ENCODE data around the gene CCN2.

CCN2 gene

GRCh38 chr6:131946992-131947955, 3.9 kb downstream of the CCN2 start:
- Histone ChIP-seq H2AFZ (ENCODE audit: low read depth, low read length) (no peak overlapping the region), H3K4me3 (ENCODE audit: low read length) (peak overlapping the region; percentile 84), H3K9me3 (ENCODE audit: low read length) (no peaks in the 10 kb centered on the region), H3K36me3 (ENCODE audit: insufficient read depth, low read length) (peaks cover 32% of the 10 kb centered on the region), H3K27me3 (ENCODE audit: insufficient read depth, low read length) (no peaks in the 10 kb centered on the region), H3K4me1 (ENCODE audit: insufficient read depth, low read length) (peaks cover 30% of the 10 kb centered on the region)

DNA sequence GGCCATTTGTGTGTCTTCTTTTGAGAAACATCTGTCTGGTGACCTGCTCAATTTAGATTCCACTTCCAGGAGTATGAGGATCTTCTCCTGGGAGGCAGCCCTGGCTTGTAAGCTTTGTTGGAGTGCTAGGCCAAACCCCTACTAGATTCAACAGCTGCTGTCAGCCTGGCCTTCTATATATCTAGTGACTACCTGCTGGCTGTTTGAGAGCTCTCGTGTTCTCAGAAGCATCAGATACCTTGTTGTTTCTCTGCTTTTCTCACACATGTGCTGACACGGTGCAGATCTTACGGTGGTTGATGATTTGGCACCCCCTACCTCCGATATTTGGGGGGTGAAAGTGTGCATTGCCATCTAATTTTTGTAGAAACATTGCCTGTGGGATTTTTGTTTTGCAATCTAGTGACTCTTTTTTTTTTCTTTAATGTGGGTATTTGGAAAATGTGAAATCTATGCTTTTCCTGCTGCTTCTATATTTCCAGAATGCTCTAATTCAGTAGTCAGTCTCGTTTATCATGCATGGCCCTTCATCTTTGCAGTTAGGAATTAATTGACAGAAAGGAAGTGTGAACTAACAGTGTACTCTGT, 4.7 kb downstream of the CCN2 start:
- no peaks in the 10 kb centered on the region for H3K27me3 ChIP-seq (ENCODE audit: insufficient read depth, low read length)
- H2AFZ ChIP-seq (ENCODE audit: low read depth, low read length) = no peak overlapping the region
- no peak overlapping the region for H3K4me3 ChIP-seq (ENCODE audit: low read length)
- H3K36me3 ChIP-seq (ENCODE audit: insufficient read depth, low read length) = peaks cover 32% of the 10 kb centered on the region
- H3K9me3 ChIP-seq (ENCODE audit: low read length) = no peaks in the 10 kb centered on the region
- H3K4me1 ChIP-seq (ENCODE audit: insufficient read depth, low read length) = peaks cover 23% of the 10 kb centered on the region

DNA sequence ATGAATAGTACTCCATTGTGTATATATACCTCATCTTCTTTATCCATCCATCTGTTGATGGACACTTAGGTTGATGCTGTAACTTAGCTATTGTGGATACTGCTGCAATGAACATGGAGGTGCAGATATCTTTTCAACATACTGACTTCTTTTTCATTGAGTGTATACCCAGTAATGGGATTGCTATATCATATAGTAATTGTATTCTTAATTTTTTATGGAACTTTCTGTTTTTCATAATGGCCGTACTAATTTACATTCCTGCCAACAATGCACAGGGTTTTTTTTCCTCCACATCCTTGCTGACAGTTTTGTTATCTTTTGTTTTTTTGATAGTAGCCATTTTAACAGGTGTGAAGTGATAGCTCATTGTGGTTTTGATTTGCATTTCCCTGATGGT, 5.2 kb downstream of the CCN2 start:
- Histone ChIP-seq H3K36me3 (ENCODE audit: insufficient read depth, low read length) (peaks cover 32% of the 10 kb centered on the region), H3K4me1 (ENCODE audit: insufficient read depth, low read length) (peaks cover 22% of the 10 kb centered on the region), H3K4me3 (ENCODE audit: low read length) (no peak overlapping the region), H2AFZ (ENCODE audit: low read depth, low read length) (no peak overlapping the region), H3K27me3 (ENCODE audit: insufficient read depth, low read length) (no peaks in the 10 kb centered on the region), H3K9me3 (ENCODE audit: low read length) (no peaks in the 10 kb centered on the region)

- no peak overlapping the region for H2AFZ ChIP-seq (ENCODE audit: low read depth, low read length)
- H3K9me3 ChIP-seq (ENCODE audit: low read length) = no peaks in the 10 kb centered on the region
- no peaks in the 10 kb centered on the region for H3K27me3 ChIP-seq (ENCODE audit: insufficient read depth, low read length)
- H3K4me1 ChIP-seq (ENCODE audit: insufficient read depth, low read length) = no peaks in the 10 kb centered on the region
- H3K4me3 ChIP-seq (ENCODE audit: low read length) = no peak overlapping the region
- no peaks in the 10 kb centered on the region for H3K36me3 ChIP-seq (ENCODE audit: insufficient read depth, low read length)
Measured at GRCh38 chr6:131937703-131938631, 13.2 kb downstream of the CCN2 start.

DNA sequence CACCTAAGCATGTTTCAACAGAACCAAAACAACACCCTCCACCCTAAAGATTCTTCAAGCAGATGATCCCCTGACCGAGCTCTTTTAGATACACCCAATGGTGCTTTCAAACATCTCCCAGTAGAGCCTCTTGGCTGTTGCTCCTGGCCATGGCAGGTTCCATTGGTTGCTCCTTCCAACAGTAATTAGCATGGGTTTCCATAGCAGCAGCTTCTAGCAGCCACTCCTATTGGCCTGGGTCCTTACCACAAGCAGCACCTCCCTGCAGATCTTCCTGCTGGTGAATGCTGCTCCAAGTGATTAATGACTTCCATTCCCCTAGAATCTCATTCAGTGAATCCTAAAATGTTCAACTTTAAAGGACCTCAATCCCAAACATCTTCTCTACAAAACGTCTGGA, 13.9 kb downstream of the CCN2 start:
- no peaks in the 10 kb centered on the region for H3K4me1 ChIP-seq (ENCODE audit: insufficient read depth, low read length)
- no peaks in the 10 kb centered on the region for H3K36me3 ChIP-seq (ENCODE audit: insufficient read depth, low read length)
- no peaks in the 10 kb centered on the region for H3K27me3 ChIP-seq (ENCODE audit: insufficient read depth, low read length)
- H3K4me3 ChIP-seq (ENCODE audit: low read length) = no peak overlapping the region
- no peaks in the 10 kb centered on the region for H3K9me3 ChIP-seq (ENCODE audit: low read length)
- H2AFZ ChIP-seq (ENCODE audit: low read depth, low read length) = no peak overlapping the region

DNA sequence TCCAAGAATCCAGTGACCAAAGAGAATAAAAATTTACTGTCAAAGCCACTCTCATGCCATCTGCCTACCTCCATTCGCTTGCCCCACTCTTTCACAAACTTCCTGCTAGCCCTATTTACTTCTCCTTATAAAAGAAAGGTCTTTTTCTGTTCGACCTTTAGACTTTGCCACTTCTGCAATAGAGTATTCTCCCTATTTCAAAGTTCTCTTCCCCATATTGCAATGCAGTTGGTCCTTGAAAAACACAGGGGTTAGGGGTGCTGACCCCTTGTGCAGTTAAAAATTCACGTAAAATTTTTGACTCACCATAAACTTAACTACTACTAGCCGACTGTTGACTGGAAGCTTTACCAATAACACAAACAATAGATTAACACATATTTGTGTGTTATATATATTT, 15.0 kb downstream of the CCN2 start:
- no peak overlapping the region for H2AFZ ChIP-seq (ENCODE audit: low read depth, low read length)
- no peaks in the 10 kb centered on the region for H3K4me1 ChIP-seq (ENCODE audit: insufficient read depth, low read length)
- H3K36me3 ChIP-seq (ENCODE audit: insufficient read depth, low read length) = no peaks in the 10 kb centered on the region
- H3K9me3 ChIP-seq (ENCODE audit: low read length) = no peaks in the 10 kb centered on the region
- no peak overlapping the region for H3K4me3 ChIP-seq (ENCODE audit: low read length)
- no peaks in the 10 kb centered on the region for H3K27me3 ChIP-seq (ENCODE audit: insufficient read depth, low read length)

GRCh38 chr6:131931063-131931750, 20.0 kb downstream of the CCN2 start:
- no peak overlapping the region for H3K4me3 ChIP-seq (ENCODE audit: low read length)
- no peaks in the 10 kb centered on the region for H3K27me3 ChIP-seq (ENCODE audit: insufficient read depth, low read length)
- no peak overlapping the region for H2AFZ ChIP-seq (ENCODE audit: low read depth, low read length)
- H3K4me1 ChIP-seq (ENCODE audit: insufficient read depth, low read length) = no peaks in the 10 kb centered on the region
- no peaks in the 10 kb centered on the region for H3K36me3 ChIP-seq (ENCODE audit: insufficient read depth, low read length)
- no peaks in the 10 kb centered on the region for H3K9me3 ChIP-seq (ENCODE audit: low read length)

DNA sequence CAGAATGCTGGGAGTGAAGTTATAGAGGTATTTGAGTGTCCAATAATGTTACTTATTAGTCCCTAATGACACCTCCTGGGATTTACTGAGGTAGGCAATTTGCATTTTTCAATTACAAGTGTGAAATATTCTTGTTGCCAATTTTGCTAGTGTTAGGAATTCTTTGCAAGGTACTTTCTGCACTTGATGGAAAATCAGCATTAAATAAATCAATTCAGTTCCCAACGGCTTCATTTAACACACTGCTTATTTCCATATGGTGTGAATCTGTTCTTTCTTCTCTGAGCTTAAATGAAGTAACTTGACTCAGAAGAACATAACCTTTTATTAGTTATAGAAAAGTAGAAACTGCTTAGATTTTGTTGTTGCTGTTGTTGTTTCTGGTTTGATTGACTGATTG, 21.2 kb downstream of the CCN2 start:
- no peaks in the 10 kb centered on the region for H3K4me1 ChIP-seq (ENCODE audit: insufficient read depth, low read length)
- H3K9me3 ChIP-seq (ENCODE audit: low read length) = no peaks in the 10 kb centered on the region
- H2AFZ ChIP-seq (ENCODE audit: low read depth, low read length) = no peak overlapping the region
- no peak overlapping the region for H3K4me3 ChIP-seq (ENCODE audit: low read length)
- H3K27me3 ChIP-seq (ENCODE audit: insufficient read depth, low read length) = no peaks in the 10 kb centered on the region
- no peaks in the 10 kb centered on the region for H3K36me3 ChIP-seq (ENCODE audit: insufficient read depth, low read length)

- no peaks in the 10 kb centered on the region for H3K4me1 ChIP-seq (ENCODE audit: insufficient read depth, low read length)
- H3K27me3 ChIP-seq (ENCODE audit: insufficient read depth, low read length) = no peaks in the 10 kb centered on the region
- no peaks in the 10 kb centered on the region for H3K36me3 ChIP-seq (ENCODE audit: insufficient read depth, low read length)
- H3K9me3 ChIP-seq (ENCODE audit: low read length) = no peaks in the 10 kb centered on the region
- no peak overlapping the region for H3K4me3 ChIP-seq (ENCODE audit: low read length)
- no peak overlapping the region for H2AFZ ChIP-seq (ENCODE audit: low read depth, low read length)
Measured at GRCh38 chr6:131929264-131929663, 21.9 kb downstream of the CCN2 start.

DNA sequence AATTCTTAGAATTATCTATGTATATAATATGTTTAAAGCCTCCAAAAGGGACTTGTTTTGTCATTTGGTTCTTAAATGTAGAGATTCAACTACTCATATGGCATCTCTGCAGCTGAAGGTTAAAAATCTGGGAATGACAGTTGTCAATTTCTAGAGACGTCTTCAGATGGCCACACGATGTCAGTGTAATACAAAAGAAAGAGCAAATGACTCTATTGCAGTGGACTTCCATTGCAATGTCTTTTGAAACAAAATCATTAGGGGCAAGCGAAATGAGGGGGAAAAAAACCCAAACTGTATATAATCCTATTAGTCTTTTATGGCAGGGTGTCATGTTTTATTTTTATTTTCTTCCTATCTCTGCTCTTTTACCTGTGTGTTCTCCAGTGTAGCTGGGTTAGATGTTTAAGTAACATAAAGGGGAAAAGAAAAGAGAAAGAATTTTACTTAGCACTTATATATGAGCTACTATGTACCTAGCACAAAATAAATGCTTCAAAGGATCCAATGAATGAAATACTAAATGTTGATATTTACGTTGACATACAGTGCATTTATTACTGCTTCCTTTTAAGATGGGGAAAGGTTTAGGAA, 26.2 kb downstream of the CCN2 start:
- H2AFZ ChIP-seq (ENCODE audit: low read depth, low read length) = no peak overlapping the region
- H3K27me3 ChIP-seq (ENCODE audit: insufficient read depth, low read length) = no peaks in the 10 kb centered on the region
- H3K9me3 ChIP-seq (ENCODE audit: low read length) = peaks cover 2% of the 10 kb centered on the region
- no peaks in the 10 kb centered on the region for H3K36me3 ChIP-seq (ENCODE audit: insufficient read depth, low read length)
- H3K4me1 ChIP-seq (ENCODE audit: insufficient read depth, low read length) = no peaks in the 10 kb centered on the region
- no peak overlapping the region for H3K4me3 ChIP-seq (ENCODE audit: low read length)

- Histone ChIP-seq H3K9me3 (ENCODE audit: low read length) (peaks cover 2% of the 10 kb centered on the region), H3K36me3 (ENCODE audit: insufficient read depth, low read length) (no peaks in the 10 kb centered on the region), H3K4me1 (ENCODE audit: insufficient read depth, low read length) (no peaks in the 10 kb centered on the region), H3K27me3 (ENCODE audit: insufficient read depth, low read length) (no peaks in the 10 kb centered on the region), H2AFZ (ENCODE audit: low read depth, low read length) (no peak overlapping the region), H3K4me3 (ENCODE audit: low read length) (no peak overlapping the region)
Measured at GRCh38 chr6:131923356-131923755, 27.8 kb downstream of the CCN2 start.

GRCh38 chr6:131920656-131921055, 30.5 kb downstream of the CCN2 start:
- no peaks in the 10 kb centered on the region for H3K4me1 ChIP-seq (ENCODE audit: insufficient read depth, low read length)
- H3K9me3 ChIP-seq (ENCODE audit: low read length) = peaks cover 2% of the 10 kb centered on the region
- no peaks in the 10 kb centered on the region for H3K36me3 ChIP-seq (ENCODE audit: insufficient read depth, low read length)
- H3K4me3 ChIP-seq (ENCODE audit: low read length) = no peak overlapping the region
- H2AFZ ChIP-seq (ENCODE audit: low read depth, low read length) = no peak overlapping the region
- H3K27me3 ChIP-seq (ENCODE audit: insufficient read depth, low read length) = no peaks in the 10 kb centered on the region
